ENCODE results near the gene EXT2. TPM values are rescaled to one million over a fixed set of nuclear protein-coding genes. Genes with fewer than 3 reads are reported as not detected.

EXT2 gene
- total and polyA plus RNA-seq, 10 of the 15 experiments (the other 5 are each of a cell fraction or from before 2014, with no cell fraction given), result 3.8 to 31.4 (median 17.9) TPM

- H3K36me3 ChIP-seq (ENCODE audit: control insufficient read depth in 2 of 2, insufficient read depth in 2 of 2, low read length in 1 of 2), result peaks cover 0 to 3% of the 10 kb centered on the region in 2 experiments; a peak in 2 of 4 replicates
- FAIRE-seq (no peak), DNase-seq (ENCODE audit: low read depth, low spot score) (no peak), ATAC-seq (no peak)
- ChIA-PET CTCF (interaction anchor here (2.9 kb wide), 1 partner anchor 14 kb away, joined by 24 read pairs; the partner anchor contains the start of gene EXT2), RAD21 (ENCODE audit: unreplicated experiment) (no interaction called here), POLR2A (no interaction called here), SMC1A (ENCODE audit: uncharacterized antibody, unreplicated experiment) (no interaction called here)
- 79% methylated on average over 6 of the region's 6 CpGs for WGBS (ENCODE audit: insufficient coverage, insufficient replicate concordance, low lambda C conversion rate, missing lambda C conversion rate)
- H3K27ac ChIP-seq (ENCODE audit: control insufficient read depth, insufficient read depth), result no peak overlapping the region
- no peak overlapping the region for H3K4me3 ChIP-seq
- TF ChIP-seq BCLAF1 (IDR thresholded peaks at IDR 0.05) (no peak), SUPT20H (IDR thresholded peaks at IDR 0.05; ENCODE audit: borderline replicate concordance, control insufficient read depth, low read depth, low read length) (no peak), TARDBP (IDR thresholded peaks at IDR 0.05; ENCODE audit: borderline replicate concordance) (no peak), POLR2AphosphoS5 (IDR thresholded peaks at IDR 0.05; ENCODE audit: low read length) (no peak), NRF1 (conservative IDR thresholded peaks at IDR 0.05; ENCODE audit: low read depth, low read length) (no peak), IKZF1 (conservative IDR thresholded peaks at IDR 0.05) (no peak), STAT3 (IDR thresholded peaks at IDR 0.05; ENCODE audit: low read depth, low read length) (no peak), ZNF207 (IDR thresholded peaks at IDR 0.05; ENCODE audit: borderline replicate concordance) (no peak), HDAC6 (IDR thresholded peaks at IDR 0.05; ENCODE audit: unreplicated experiment) (no peak), POLR2AphosphoS2 (IDR thresholded peaks at IDR 0.05; ENCODE audit: low read depth, low read length) (no peak), NFYB (IDR thresholded peaks at IDR 0.05; ENCODE audit: insufficient read depth, low read depth, low read length) (no peak), ZNF217 (IDR thresholded peaks at IDR 0.05) (no peak), ZZZ3 (IDR thresholded peaks at IDR 0.05; ENCODE audit: control insufficient read depth, insufficient read length, low read depth) (no peak), PBX3 (IDR thresholded peaks at IDR 0.05; ENCODE audit: insufficient replicate concordance, low read depth, low read length) (no peak), BACH1 (IDR thresholded peaks at IDR 0.05; ENCODE audit: borderline replicate concordance) (no peak), FOS (IDR thresholded peaks at IDR 0.05; ENCODE audit: borderline replicate concordance, extremely low read depth, insufficient read length) (no peak), RCOR1 (conservative IDR thresholded peaks at IDR 0.05; ENCODE audit: low read depth, low read length) (no peak), MEF2A (IDR thresholded peaks at IDR 0.05; ENCODE audit: insufficient read depth, low read depth, low read length) (no peak)
- H3K4me2 ChIP-seq (ENCODE audit: control insufficient read depth, insufficient read depth), result no peak overlapping the region
- no peaks in the 10 kb centered on the region for H4K20me1 ChIP-seq (ENCODE audit: control insufficient read depth, insufficient read depth)
- H3K79me2 ChIP-seq (ENCODE audit: control insufficient read depth, insufficient read depth, low read length), result no peaks in the 10 kb centered on the region
- no peak overlapping the region for H3K9ac ChIP-seq (ENCODE audit: control insufficient read depth, insufficient read depth, low read length)
- intact Hi-C loops (cut with micrococcal nuclease; ENCODE audit: unreplicated experiment), result loop anchor here (10.0 kb wide), 1 partner anchor 63 kb away; the partner anchor contains the start of gene ACCSL
- in situ Hi-C loops (cut with MboI), result no loop called here
- no peaks in the 10 kb centered on the region for H3K27me3 ChIP-seq (replicated peaks in 1 of 2; ENCODE audit: control insufficient read depth in 2 of 2, insufficient read depth in 2 of 2, low read length in 1 of 2)
- peaks cover 4% of the 10 kb centered on the region for H3K4me1 ChIP-seq (ENCODE audit: control insufficient read depth, insufficient read depth, low read length)
- no peaks in the 10 kb centered on the region for H3K9me3 ChIP-seq (replicated peaks; ENCODE audit: control insufficient read depth, insufficient read depth, low read length)
- H2AFZ ChIP-seq (ENCODE audit: control insufficient read depth, low read depth, low read length), result no peak overlapping the region
- BruUV-seq (replicated peaks), result no TSS peak
These were observed 12.8 kb downstream of the EXT2 start for GRCh38 chr11:44108260-44108659.

All from GM12878 (cell line).